Naive thymus-derived CD4-positive, alpha-beta T cell (primary cell): ENCODE data around the gene CCL5. TPM values are rescaled to one million over a fixed set of nuclear protein-coding genes. Genes with fewer than 3 reads are reported as not detected.

Experiments used
- ATAC-seq: fragments of 150-1000 bp; cut with Tn5 transposase; 2 replicates; pipeline ENCODE4 v1.10.0; 2021; ENCODE audit warnings: mild to moderate bottlenecking, moderate library complexity
- CTCF ChIA-PET: fragments of 350-600 bp; sonication (Branson Sonifier 250); formaldehyde crosslinking; loops from one replicate; lab custom pipeline; 2021; ENCODE audit warnings: antibody characterized with exemption; lab: Charles Lee
- POLR2A ChIA-PET: fragments of 350-600 bp; sonication (Branson Sonifier 250); formaldehyde crosslinking; loops from one replicate; lab custom pipeline; 2021; ENCODE audit warnings: antibody characterized with exemption, inconsistent platforms; lab: Charles Lee
- DNase-seq, 9 donors: peaks; one replicate each; pipeline versions ENCODE4 v3.0.0 to v3.0.0-alpha.2; 2020 to 2022; ENCODE audit warnings: mixed read lengths in 1 of 9
- H3K27ac ChIP-seq: one replicate; pipeline ENCODE4 v1.7.0; 2013; ENCODE audit warnings: mild to moderate bottlenecking, low read depth, low read length, moderate library complexity
- H3K27me3 ChIP-seq, 2 donors: one replicate each; pipeline ENCODE4 v1.7.0; 2013; ENCODE audit warnings: low read length in 2 of 2, mild to moderate bottlenecking in 2 of 2, moderate library complexity in 2 of 2; ENCODE audit not compliant: control insufficient read depth in 2 of 2, insufficient read depth in 2 of 2
- H3K36me3 ChIP-seq, 3 experiments: 1 replicate in 2 of 3; 2 replicates in 1 of 3; pipeline ENCODE4 v1.7.0; 2013; ENCODE audit warnings: low read length in 3 of 3, mild to moderate bottlenecking in 3 of 3, moderate library complexity in 1 of 3; ENCODE audit not compliant: insufficient read depth in 3 of 3, control insufficient read depth in 2 of 3
- H3K4me1 ChIP-seq, 2 donors: one replicate each; pipeline ENCODE4 v1.7.0; 2013; ENCODE audit warnings: low read length in 2 of 2, mild to moderate bottlenecking in 2 of 2, moderate library complexity in 1 of 2; ENCODE audit not compliant: control insufficient read depth in 2 of 2, insufficient read depth in 2 of 2
- H3K4me3 ChIP-seq: 2 replicates; pipeline ENCODE4 v1.7.0; 2013; ENCODE audit warnings: mild to moderate bottlenecking, low read length
- H3K9me3 ChIP-seq, 3 experiments: 1 replicate in 2 of 3; 2 replicates in 1 of 3; pipeline ENCODE4 v1.7.0; 2013; ENCODE audit warnings: low read length in 3 of 3; ENCODE audit not compliant: control insufficient read depth in 2 of 3
- H3K27ac Mint-ChIP-seq, 9 donors: one replicate each; pipeline ENCODE4 v1.8.0; 2020 to 2022; ENCODE audit warnings: mixed read lengths in 9 of 9, mild to moderate bottlenecking in 8 of 9, moderate library complexity in 5 of 9, inconsistent platforms in 2 of 9
- H3K27me3 Mint-ChIP-seq, 5 donors: one replicate each; pipeline ENCODE4 v1.8.0; 2021 to 2022; ENCODE audit warnings: mixed read lengths in 5 of 5, mild to moderate bottlenecking in 1 of 5
- H3K36me3 Mint-ChIP-seq, 5 donors: one replicate each; pipeline ENCODE4 v1.8.0; 2020 to 2022; ENCODE audit warnings: mixed read lengths in 5 of 5, mild to moderate bottlenecking in 3 of 5, inconsistent platforms in 1 of 5
- H3K4me1 Mint-ChIP-seq, 7 donors: one replicate each; pipeline ENCODE4 v1.8.0; 2020 to 2022; ENCODE audit warnings: mixed read lengths in 7 of 7, mild to moderate bottlenecking in 3 of 7, inconsistent platforms in 1 of 7
- H3K4me3 Mint-ChIP-seq, 10 donors: one replicate each; pipeline ENCODE4 v1.8.0; 2020 to 2022; ENCODE audit warnings: mild to moderate bottlenecking in 10 of 10, mixed read lengths in 10 of 10, moderate library complexity in 6 of 10, inconsistent platforms in 2 of 10
- H3K9me3 Mint-ChIP-seq, 11 donors: one replicate each; pipeline ENCODE4 v1.8.0; 2020 to 2022; ENCODE audit warnings: mixed read lengths in 11 of 11, mild to moderate bottlenecking in 4 of 11, inconsistent platforms in 1 of 11, moderate library complexity in 1 of 11
- intact Hi-C, 2 donors: fragments of 100-400 bp; cut with micrococcal nuclease; formaldehyde crosslinking; loops; one replicate each; pipeline ENCODE4 v1.15.1; 2023
- polyA plus RNA-seq, 2 donors: library from polyadenylated mRNA; unstranded; fragments of 300-500 nt; fragmentation: Illumina TruSeq; gene quantifications; one replicate each; pipeline ENCODE4 v1.2.3, GENCODE V29; 2021
- total RNA-seq, 6 experiments: library from RNA in 5 of 6; stranded (reverse) in 5 of 6; gene quantifications; 1 replicate in 5 of 6; 2 replicates in 1 of 6; pipeline ENCODE4 v1.2.3 and lab custom pipeline; 2021 to 2026

CCL5 gene
- total and polyA plus RNA-seq, 7 experiments from 2014 or later, result 2.8 to 192 (median 17.4) TPM

GRCh38 chr17:35825206-35825605, 55.0 kb downstream of the CCL5 start:
- Mint-ChIP-seq H3K4me3 (no peak overlapping the region), H3K9me3 (no peaks in the 10 kb centered on the region), H3K27me3 (no peaks in the 10 kb centered on the region), H3K4me1 (peaks cover 0 to 19% (median 9%) of the 10 kb centered on the region in 7 donors), H3K36me3 (peaks cover 7 to 44% (median 31%) of the 10 kb centered on the region in 5 donors), H3K27ac (peak overlapping the region in 3 of 9 donors; percentile 13 to 72 (median 19))
- Histone ChIP-seq H3K27me3 (no peaks in the 10 kb centered on the region), H3K9me3 (no peaks in the 10 kb centered on the region), H3K4me3 (no peak overlapping the region), H3K27ac (no peak overlapping the region), H3K36me3 (peaks cover 6 to 74% (median 33%) of the 10 kb centered on the region in 3 experiments), H3K4me1 (no peaks in the 10 kb centered on the region)
- intact Hi-C loops, result no loop called here
- DNase-seq (no peak), ATAC-seq (no peak)
- POLR2A ChIA-PET, result interaction anchor here (1.3 kb wide), 1 partner anchor 16 kb away, joined by 3 read pairs; the partner anchor contains the start of gene TAF15
- CTCF ChIA-PET, result no interaction called here

Other genes with a start within 250 kb of the CCL5 start
- gene RASL10B, start 148.7 kb downstream of the CCL5 start, total RNA-seq, result under 1 TPM; 0.34 to 0.76 (median 0.60) TPM
- under 1 TPM; 0.14 to 0.37 TPM for gene RASL10B, start 148.7 kb downstream of the CCL5 start, polyA plus RNA-seq
- gene GAS2L2, start 127.1 kb downstream of the CCL5 start, total RNA-seq, result under 1 TPM in 4 of 5 experiments, not detected in 1; 0.16 to 0.49 (median 0.24) TPM
- not detected for gene GAS2L2, start 127.1 kb downstream of the CCL5 start, polyA plus RNA-seq
- gene C17orf50, start 119.5 kb downstream of the CCL5 start, total RNA-seq, result not detected
- gene C17orf50, start 119.5 kb downstream of the CCL5 start, polyA plus RNA-seq, result under 1 TPM in 1 of 2 donors, not detected in 1; 0.27 TPM
- gene MMP28, start 84.7 kb downstream of the CCL5 start, total RNA-seq, result 10 to 100 TPM in 3 of 5 experiments, 1 to 10 TPM in 1, not detected in 1; 2.9 to 15.1 (median 14.0) TPM
- gene MMP28, start 84.7 kb downstream of the CCL5 start, polyA plus RNA-seq, result 10 to 100 TPM; 19.7 to 33.1 TPM
- 100 to 1,000 TPM; 162 to 281 (median 243) TPM for gene TAF15, start 70.9 kb downstream of the CCL5 start, total RNA-seq
- 10 to 100 TPM; 27.8 to 30.2 TPM for gene TAF15, start 70.9 kb downstream of the CCL5 start, polyA plus RNA-seq
- gene HEATR9, start 11.5 kb downstream of the CCL5 start, total RNA-seq, result 1 to 10 TPM in 1 of 5 experiments, under 1 TPM in 1, not detected in 3; 0.22 to 1.9 TPM
- under 1 TPM in 1 of 2 donors, not detected in 1; 0.09 TPM for gene HEATR9, start 11.5 kb downstream of the CCL5 start, polyA plus RNA-seq
- 1 to 10 TPM in 1 of 5 experiments, not detected in 4; 6.9 TPM for gene RDM1, start 50.4 kb upstream of the CCL5 start, total RNA-seq
- gene RDM1, start 50.4 kb upstream of the CCL5 start, polyA plus RNA-seq, result under 1 TPM in 1 of 2 donors, not detected in 1; 0.39 TPM
- gene LYZL6, start 63.4 kb upstream of the CCL5 start, total RNA-seq, result not detected
- not detected for gene LYZL6, start 63.4 kb upstream of the CCL5 start, polyA plus RNA-seq
- gene CCL16, start 101.1 kb upstream of the CCL5 start, total RNA-seq, result not detected
- not detected for gene CCL16, start 101.1 kb upstream of the CCL5 start, polyA plus RNA-seq
- not detected for gene CCL14, start 106.4 kb upstream of the CCL5 start, total RNA-seq
- gene CCL14, start 106.4 kb upstream of the CCL5 start, polyA plus RNA-seq, result not detected
- not detected for gene CCL15, start 121.2 kb upstream of the CCL5 start, total RNA-seq
- not detected for gene CCL15, start 121.2 kb upstream of the CCL5 start, polyA plus RNA-seq
- gene CCL23, start 137.6 kb upstream of the CCL5 start, total RNA-seq, result not detected
- not detected for gene CCL23, start 137.6 kb upstream of the CCL5 start, polyA plus RNA-seq
- not detected for gene CCL18, start 183.9 kb upstream of the CCL5 start, total RNA-seq
- gene CCL18, start 183.9 kb upstream of the CCL5 start, polyA plus RNA-seq, result not detected
- 10 to 100 TPM in 3 of 5 experiments, 1 to 10 TPM in 2; 1.6 to 72.5 (median 44.0) TPM for gene CCL3, start 209.8 kb upstream of the CCL5 start, total RNA-seq
- gene CCL3, start 209.8 kb upstream of the CCL5 start, polyA plus RNA-seq, result not detected
- gene CCL4, start 223.5 kb upstream of the CCL5 start, total RNA-seq, result 10 to 100 TPM in 3 of 5 experiments, 1 to 10 TPM in 2; 1.6 to 35.6 (median 12.8) TPM
- under 1 TPM; 0.74 to 0.96 TPM for gene CCL4, start 223.5 kb upstream of the CCL5 start, polyA plus RNA-seq